ENCODE data around the gene FBXO22.
"Not testable (repeated sequence)": the region's sequence is repeated elsewhere in the genome, so short reads cannot be mapped to it uniquely, and the experiment has no call there.

The FBXO22 gene

DNA sequence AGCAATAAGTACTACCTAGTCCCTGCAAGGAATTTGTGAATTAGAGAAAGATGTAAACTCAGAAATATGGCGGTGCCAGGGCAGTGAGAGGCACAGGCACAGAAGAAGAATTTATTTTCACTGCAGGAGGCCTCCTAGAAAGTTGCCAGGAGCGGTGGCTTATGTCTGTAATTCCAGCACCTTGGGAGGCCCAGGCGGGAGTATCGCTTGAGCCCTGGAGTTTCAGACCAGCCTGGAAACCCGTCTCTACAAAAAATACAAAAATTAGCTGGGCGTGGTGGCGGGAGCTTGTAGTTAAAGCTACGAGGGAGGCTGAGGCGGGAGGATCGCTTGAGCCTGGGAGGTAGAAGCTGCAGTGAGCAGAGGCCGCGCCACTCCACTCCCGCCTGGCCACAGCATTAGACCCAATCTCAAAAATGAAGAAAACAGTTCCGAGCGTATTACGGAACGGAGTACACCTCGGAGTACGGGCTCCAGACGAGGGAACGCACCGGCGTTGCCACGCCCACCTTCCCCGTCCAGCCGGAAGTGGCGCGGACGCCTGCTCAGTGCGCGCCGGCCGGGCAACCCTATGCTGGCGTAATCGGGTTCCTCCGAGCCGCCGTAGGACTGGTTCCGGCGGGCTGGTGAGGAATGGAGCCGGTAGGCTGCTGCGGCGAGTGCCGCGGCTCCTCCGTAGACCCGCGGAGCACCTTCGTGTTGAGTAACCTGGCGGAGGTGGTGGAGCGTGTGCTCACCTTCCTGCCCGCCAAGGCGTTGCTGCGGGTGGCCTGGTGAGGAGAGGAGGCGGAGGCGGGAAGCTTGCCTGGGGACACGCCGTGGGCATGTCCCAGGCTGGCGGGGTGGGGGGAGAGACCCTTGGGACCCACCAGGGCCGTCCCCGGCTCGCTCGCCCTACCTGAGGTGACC, at the start of gene FBXO22:
FBXO22 (plus strand) TSS at position 548 of the 909 bp plus-strand sequence; CDS start at position 634, 86 bp downstream.
- Mint-ChIP-seq H3K36me3 (peaks cover 7 to 10% of the 10 kb centered on the region in 2 donors), H3K4me1 (peaks cover 13 to 22% of the 10 kb centered on the region in 2 donors), H3K4me3 (peak within 1 kb of the TSS; percentile 98 to 100), H3K9me3 (no peaks in the 10 kb centered on the region), H3K27ac (peak within 1 kb of the TSS; percentile 98), H3K27me3 (no peaks in the 10 kb centered on the region)
- ATAC-seq (replicated peaks), result peak; percentile 97 to 98
- DNase-seq, result peak; percentile 93

DNA sequence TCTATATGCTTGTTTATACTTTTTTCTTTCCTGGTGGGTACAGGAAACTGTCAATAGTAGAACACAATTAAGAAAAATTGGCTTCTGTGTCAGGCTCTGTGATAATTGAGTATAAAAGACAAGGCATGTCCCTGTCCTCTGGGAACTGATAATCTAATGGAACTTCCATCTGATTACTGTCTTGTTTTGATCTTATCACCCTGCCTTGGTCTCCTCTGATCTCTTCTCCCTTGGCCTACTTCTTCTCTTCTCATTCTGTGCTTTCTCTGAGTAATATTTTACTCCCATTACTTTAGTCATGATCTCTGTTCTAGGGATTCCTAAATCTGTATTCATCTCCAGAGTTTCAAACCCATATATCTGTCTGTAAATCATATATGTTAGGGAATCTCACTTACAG, 45.8 kb upstream of the FBXO22 start:
- no peaks in the 10 kb centered on the region for H3K27me3 Mint-ChIP-seq
- no peaks in the 10 kb centered on the region for H3K9me3 Mint-ChIP-seq
- H3K27ac Mint-ChIP-seq, result peak overlapping the region; percentile 6
- ATAC-seq (replicated peaks), result no peak
- H3K4me1 Mint-ChIP-seq, result peaks cover 1 to 5% of the 10 kb centered on the region in 2 donors
- H3K36me3 Mint-ChIP-seq, result peaks cover 2 to 18% of the 10 kb centered on the region in 2 donors
- no peak overlapping the region for H3K4me3 Mint-ChIP-seq
- no peak for DNase-seq

DNA sequence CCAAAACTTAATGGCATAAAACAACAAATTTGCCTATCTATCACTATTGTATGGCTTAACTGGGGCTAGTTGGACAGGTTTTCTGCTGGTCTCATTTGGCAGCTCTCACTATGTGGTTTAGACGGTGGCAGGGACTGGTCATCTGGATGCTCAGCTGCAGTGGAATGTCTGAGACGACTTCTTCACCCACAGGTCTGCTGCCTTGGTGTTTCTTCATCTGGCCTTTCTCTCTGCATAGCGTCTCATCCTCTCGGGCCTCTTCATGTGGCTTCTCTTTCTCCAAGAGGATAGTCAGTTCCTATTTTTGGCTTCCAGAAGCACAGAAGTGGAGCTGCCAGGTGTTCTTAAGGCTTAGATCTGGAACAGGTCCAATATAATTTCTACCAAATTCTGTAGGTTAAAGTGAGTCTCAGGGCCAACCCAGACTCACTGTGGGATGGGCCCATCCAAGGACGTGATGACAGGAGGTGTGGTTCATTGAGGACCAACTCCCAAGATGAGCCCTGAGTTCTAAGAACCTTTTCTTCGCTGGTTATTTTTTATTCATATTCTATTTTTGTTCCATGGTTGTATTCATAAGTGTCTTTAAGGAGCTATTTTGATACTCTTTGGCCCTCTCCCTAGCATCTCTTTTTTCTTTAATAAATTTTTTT, 41.8 kb upstream of the FBXO22 start:
- Mint-ChIP-seq H3K4me3 (no peak overlapping the region), H3K27ac (no peak overlapping the region), H3K9me3 (no peaks in the 10 kb centered on the region), H3K27me3 (no peaks in the 10 kb centered on the region), H3K4me1 (peaks cover 6 to 8% of the 10 kb centered on the region in 2 donors), H3K36me3 (peaks cover 3 to 25% of the 10 kb centered on the region in 2 donors)
- DNase-seq (no peak), ATAC-seq (replicated peaks) (no peak)

DNA sequence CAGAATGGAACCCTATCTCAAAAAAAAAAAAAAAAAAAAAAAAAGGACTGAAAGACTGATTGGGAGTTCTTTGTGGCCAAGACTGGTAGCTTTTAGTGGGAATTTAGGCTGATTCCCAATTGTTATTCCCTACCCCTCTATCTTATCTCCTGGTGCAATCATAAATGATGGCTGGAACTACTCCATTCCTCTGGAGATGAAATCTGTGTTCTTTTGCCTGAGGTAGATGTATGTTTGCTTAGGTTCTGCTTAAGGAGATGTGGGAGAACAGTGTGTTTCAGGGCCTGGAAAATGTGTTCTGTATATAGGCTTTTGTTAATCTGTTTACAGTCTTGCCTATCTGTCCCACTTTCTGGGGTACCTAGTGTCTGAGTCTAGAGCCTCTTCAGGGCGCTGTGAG, 40.9 kb upstream of the FBXO22 start:
- no peak for DNase-seq
- Mint-ChIP-seq H3K9me3 (no peaks in the 10 kb centered on the region), H3K4me1 (peaks cover 15 to 17% of the 10 kb centered on the region in 2 donors), H3K27ac (no peak overlapping the region), H3K27me3 (no peaks in the 10 kb centered on the region), H3K36me3 (peaks cover 3 to 25% of the 10 kb centered on the region in 2 donors), H3K4me3 (no peak overlapping the region)
- no peak for ATAC-seq (replicated peaks)

DNA sequence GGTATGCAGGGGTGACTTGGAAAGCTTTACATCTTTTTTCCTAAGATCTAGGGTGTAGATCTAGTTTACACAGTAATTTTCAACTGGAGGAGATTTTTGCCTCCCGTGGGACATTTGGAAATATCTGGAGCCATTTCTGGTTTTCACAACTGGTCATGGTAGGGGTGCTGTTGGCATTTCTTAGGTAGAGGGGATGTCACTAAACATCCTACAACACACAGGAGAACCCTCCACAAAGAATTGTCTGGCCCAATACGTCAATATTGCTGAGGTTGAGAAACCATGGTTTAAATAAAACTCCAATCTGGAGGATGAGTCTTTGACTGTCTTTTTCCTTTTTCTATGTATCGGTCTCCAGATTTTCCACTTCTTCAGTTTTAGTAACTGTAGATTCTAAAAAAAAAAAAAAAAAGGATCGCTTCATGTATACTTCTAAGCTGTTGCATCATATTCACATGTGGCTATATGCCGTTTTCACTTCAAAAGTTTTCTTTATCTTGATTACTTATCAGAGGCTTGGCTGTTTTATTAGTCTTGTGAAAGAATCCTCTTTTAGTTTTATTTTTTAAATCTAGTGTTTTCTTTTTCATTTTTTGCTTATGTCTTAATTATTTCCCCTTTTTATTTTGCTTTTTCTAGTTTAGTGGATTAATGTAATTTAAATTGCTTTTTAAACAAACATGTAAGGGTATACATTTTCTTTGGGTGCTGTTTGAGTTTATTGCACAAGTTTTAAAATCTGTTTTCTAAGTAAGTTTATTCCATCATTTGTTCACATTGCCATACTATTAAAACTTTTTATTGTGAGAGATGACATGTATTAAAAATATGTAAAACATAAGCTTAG, 39.2 kb upstream of the FBXO22 start:
- H3K36me3 Mint-ChIP-seq, result peaks cover 6 to 15% of the 10 kb centered on the region in 2 donors
- ATAC-seq (replicated peaks) (no peak), DNase-seq (no peak)
- no peaks in the 10 kb centered on the region for H3K9me3 Mint-ChIP-seq
- no peaks in the 10 kb centered on the region for H3K27me3 Mint-ChIP-seq
- H3K4me3 Mint-ChIP-seq, result no peak overlapping the region
- H3K27ac Mint-ChIP-seq, result no peak overlapping the region
- peaks cover 19 to 29% of the 10 kb centered on the region in 2 donors for H3K4me1 Mint-ChIP-seq

DNA sequence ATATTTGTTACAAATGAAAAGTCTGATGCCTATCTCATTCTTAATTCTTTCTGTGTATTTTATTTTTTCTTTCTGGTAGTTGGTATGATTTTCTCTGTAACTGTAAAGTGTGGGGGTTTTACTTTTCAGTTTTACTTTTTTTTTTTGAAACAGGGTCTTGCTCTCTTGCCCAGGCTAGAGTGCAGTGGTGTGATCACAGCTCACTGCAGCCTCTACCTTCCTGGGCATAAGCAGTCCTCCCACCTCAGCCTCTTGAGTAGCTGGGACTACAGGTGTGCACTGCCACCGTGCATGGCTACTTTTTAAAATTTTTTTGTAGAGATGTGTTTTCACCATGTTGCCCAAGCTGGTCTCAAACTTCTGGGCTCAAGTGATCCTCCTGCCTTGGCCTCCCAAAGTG, 37.6 kb upstream of the FBXO22 start:
- not testable (repeated sequence) for H3K27ac Mint-ChIP-seq; H3K9me3 Mint-ChIP-seq; ATAC-seq (replicated peaks); H3K27me3 Mint-ChIP-seq; DNase-seq; H3K4me3 Mint-ChIP-seq
- H3K36me3 Mint-ChIP-seq, result peaks cover 9 to 19% of the 10 kb centered on the region in 2 donors
- peaks cover 19 to 31% of the 10 kb centered on the region in 2 donors for H3K4me1 Mint-ChIP-seq

DNA sequence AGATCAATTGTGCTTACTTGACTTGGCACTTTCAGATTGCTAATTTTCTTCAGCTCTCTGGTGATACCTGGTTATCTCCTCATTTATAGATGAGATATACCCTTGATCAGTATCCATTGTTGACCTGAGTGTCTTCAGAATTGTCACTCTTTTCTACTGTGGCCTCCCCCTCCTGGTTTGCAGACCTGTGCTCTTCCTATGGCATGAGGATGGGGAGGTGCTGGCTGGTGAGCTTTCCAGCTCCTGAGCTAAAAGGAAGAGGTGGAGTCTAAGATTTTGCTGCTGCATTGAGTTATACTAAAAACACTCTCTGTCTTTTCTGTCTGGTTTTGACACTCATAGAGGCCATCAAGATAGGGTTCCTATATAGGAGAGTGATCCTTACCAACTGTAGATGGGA, 36.8 kb upstream of the FBXO22 start:
- DNase-seq (no peak), ATAC-seq (replicated peaks) (no peak)
- Mint-ChIP-seq H3K4me1 (peaks cover 19 to 31% of the 10 kb centered on the region in 2 donors), H3K9me3 (no peaks in the 10 kb centered on the region), H3K27me3 (no peaks in the 10 kb centered on the region), H3K4me3 (no peak overlapping the region), H3K27ac (peak overlapping the region; percentile 89), H3K36me3 (peaks cover 12 to 20% of the 10 kb centered on the region in 2 donors)

DNA sequence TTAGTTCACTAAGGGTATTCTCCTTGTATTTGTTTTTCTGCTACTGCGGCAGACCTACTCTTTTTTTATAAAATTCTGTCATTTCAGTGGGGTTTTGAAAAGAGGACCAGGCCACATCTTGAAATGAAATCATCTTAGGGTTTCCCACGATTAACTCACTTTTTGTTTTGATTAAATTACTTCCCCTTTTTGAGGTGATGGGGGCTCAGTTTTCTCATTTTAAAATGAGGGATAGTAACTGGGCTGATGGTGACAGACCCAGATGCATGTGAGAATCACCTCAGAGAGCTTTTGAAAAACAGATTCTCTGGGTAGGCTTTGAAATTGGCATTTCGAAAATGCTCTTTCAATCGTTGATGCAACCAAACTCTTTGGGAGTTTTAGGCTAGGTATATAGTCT, 36.2 kb upstream of the FBXO22 start:
- peaks cover 16 to 20% of the 10 kb centered on the region in 2 donors for H3K36me3 Mint-ChIP-seq
- ATAC-seq (replicated peaks), result peak; percentile 50 to 70
- H3K4me3 Mint-ChIP-seq, result peak overlapping the region; percentile 39 to 70
- no peaks in the 10 kb centered on the region for H3K27me3 Mint-ChIP-seq
- no peak for DNase-seq
- H3K27ac Mint-ChIP-seq, result peak overlapping the region; percentile 89
- H3K9me3 Mint-ChIP-seq, result no peaks in the 10 kb centered on the region
- H3K4me1 Mint-ChIP-seq, result peaks cover 19 to 31% of the 10 kb centered on the region in 2 donors

DNA sequence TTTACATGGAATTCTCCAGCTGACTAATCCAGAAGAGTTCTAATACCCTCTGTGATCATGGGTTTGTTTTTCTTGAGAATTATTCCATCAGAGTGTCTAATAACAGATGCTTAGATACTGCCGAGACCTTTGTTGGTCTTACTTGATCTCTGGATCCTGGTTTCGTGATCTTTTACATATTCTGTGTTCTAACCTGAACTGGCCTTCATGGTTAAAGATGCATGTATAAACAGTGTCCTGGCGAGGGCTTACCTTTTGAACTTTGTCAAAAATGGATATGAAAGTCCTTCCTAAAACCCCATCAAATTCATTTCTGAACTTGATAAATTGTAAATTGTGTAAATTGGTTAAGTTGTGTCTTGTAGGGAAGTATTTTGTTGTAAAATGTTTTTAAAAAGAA, 35.7 kb upstream of the FBXO22 start:
- H3K36me3 Mint-ChIP-seq, result peaks cover 16 to 20% of the 10 kb centered on the region in 2 donors

DNA sequence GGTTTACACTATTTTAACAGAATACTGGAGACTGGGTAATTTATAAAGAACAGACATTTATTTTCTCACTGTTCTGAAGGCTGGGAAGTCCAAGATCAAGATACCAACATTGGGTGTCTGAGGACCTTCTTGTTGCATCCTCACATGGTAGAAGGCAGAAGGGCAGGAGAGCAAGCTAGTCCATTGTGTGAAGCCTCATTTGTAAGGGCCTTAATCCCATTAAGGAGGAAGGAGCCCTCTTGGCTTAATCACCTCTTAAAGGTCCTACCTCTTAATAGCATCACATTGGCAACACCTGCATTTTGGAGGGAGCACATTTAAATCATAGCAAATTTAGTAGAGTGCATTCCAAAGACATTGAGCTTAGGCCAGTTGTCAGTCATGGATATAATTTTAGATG, 34.2 kb upstream of the FBXO22 start:
- Mint-ChIP-seq H3K4me1 (peaks cover 19 to 31% of the 10 kb centered on the region in 2 donors), H3K9me3 (no peaks in the 10 kb centered on the region), H3K27ac (no peak overlapping the region), H3K4me3 (no peak overlapping the region), H3K36me3 (peaks cover 20 to 31% of the 10 kb centered on the region in 2 donors), H3K27me3 (no peaks in the 10 kb centered on the region)
- ATAC-seq (replicated peaks) (no peak), DNase-seq (no peak)

More for the DNA sequence above, 35.7 kb upstream of the FBXO22 start:
- H3K9me3 Mint-ChIP-seq, result no peaks in the 10 kb centered on the region
- DNase-seq (no peak), ATAC-seq (replicated peaks) (peak; percentile 54 to 60)
- H3K4me3 Mint-ChIP-seq, result peak overlapping the region in 1 of 2 donors; percentile 70
- peaks cover 19 to 31% of the 10 kb centered on the region in 2 donors for H3K4me1 Mint-ChIP-seq
- H3K27ac Mint-ChIP-seq, result no peak overlapping the region
- H3K27me3 Mint-ChIP-seq, result no peaks in the 10 kb centered on the region

DNA sequence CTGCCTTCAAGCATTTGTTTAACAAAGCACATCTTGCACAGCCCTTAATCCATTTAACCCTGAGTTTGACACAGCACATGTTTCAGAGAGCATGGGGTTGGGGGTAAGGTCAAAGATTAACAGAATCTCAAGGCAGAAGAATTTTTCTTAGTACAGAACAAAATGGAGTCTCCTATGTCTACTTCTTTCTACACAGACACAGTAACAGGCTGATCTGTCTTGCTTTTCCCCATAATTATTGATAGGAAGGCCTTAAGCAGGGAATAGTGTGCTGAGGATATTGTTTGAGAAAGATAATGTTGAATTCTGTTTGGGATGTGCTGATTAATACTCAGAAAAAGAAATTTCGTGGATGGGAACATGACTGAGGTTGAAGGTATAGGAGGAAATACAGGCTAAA, 32.1 kb upstream of the FBXO22 start:
- not testable (repeated sequence) for H3K4me3 Mint-ChIP-seq; H3K9me3 Mint-ChIP-seq; H3K27me3 Mint-ChIP-seq; H3K27ac Mint-ChIP-seq; DNase-seq; ATAC-seq (replicated peaks)
- Mint-ChIP-seq H3K4me1 (peaks cover 15 to 25% of the 10 kb centered on the region in 2 donors), H3K36me3 (peaks cover 28 to 33% of the 10 kb centered on the region in 2 donors)

DNA sequence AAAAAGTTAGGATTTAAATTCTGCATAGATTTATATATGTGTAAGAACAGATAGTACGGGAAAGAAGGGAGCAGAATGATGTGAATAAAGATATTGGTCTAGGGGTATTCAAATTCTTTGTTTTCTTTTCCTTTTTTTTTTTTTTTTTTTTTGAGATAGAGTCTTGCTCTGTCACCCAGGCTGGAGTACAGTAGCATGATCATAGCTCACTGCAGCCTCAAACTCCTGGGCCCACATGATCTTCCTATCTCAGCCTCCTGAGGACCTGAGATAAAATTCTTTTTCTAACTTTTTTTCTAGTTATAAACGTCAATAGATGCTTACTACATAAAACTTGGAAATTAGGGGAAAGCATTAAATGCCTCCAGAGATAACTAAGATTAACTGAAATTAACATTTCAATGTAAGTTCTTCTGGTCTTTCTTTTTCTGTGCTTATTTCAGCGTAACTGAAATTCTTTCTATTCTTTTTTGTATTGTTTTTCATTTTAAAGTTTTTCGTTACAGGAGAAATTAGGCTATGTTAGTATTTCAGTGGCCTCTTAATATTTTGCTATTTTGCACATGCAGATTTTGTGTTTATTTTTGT, 31.2 kb upstream of the FBXO22 start:
- Mint-ChIP-seq H3K4me3 (no peak overlapping the region), H3K4me1 (peaks cover 8 to 16% of the 10 kb centered on the region in 2 donors), H3K27ac (no peak overlapping the region), H3K36me3 (peaks cover 28 to 33% of the 10 kb centered on the region in 2 donors), H3K9me3 (no peaks in the 10 kb centered on the region), H3K27me3 (no peaks in the 10 kb centered on the region)
- DNase-seq (no peak), ATAC-seq (replicated peaks) (no peak)

DNA sequence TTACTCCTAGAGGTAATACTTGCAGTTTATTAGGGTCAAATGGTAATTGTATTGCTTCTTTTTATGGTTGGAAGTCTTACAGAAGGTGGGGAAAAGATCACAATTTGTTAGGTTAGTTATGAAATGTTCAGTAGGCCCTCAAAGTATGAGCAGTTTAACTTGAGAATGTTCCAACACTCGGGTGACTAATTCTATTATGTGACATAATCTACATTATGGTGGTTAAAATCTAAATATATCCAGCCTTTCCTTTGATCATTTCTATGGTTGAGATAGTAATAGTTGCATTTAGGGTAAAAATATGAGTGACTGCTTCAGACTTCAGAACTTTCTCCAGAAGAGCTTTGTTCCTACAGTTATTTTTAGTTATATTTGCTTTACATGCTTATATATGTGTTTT, 19.6 kb upstream of the FBXO22 start:
- H3K27ac Mint-ChIP-seq, result no peak overlapping the region
- no peak for ATAC-seq (replicated peaks)
- no peak for DNase-seq
- H3K36me3 Mint-ChIP-seq, result peaks cover 20 to 23% of the 10 kb centered on the region in 2 donors
- no peaks in the 10 kb centered on the region for H3K9me3 Mint-ChIP-seq
- no peaks in the 10 kb centered on the region for H3K4me1 Mint-ChIP-seq
- no peaks in the 10 kb centered on the region for H3K27me3 Mint-ChIP-seq
- no peak overlapping the region for H3K4me3 Mint-ChIP-seq

DNA sequence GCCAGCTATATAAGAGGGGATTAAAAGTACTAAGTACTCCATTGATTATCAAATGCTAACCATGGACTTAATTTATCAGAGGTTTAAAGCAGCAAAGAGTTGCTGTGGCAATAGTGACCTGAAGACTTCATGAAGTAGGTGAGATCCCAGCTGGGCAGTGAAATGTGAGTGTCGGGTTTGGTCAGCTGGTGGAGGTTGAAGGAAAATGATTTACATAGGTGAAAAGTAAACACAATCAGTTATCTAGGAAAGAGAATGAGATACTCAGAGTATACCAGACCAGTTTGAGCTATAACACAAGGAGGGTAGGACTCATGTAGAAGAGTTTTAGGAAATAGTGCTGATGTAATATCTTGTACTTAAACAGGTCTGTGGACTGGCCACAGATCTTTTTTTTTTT, 16.5 kb upstream of the FBXO22 start:
- no peaks in the 10 kb centered on the region for H3K27me3 Mint-ChIP-seq
- H3K9me3 Mint-ChIP-seq, result no peaks in the 10 kb centered on the region
- DNase-seq (no peak), ATAC-seq (replicated peaks) (no peak)
- no peak overlapping the region for H3K4me3 Mint-ChIP-seq
- H3K36me3 Mint-ChIP-seq, result peaks cover 8 to 21% of the 10 kb centered on the region in 2 donors
- no peaks in the 10 kb centered on the region for H3K4me1 Mint-ChIP-seq
- H3K27ac Mint-ChIP-seq, result no peak overlapping the region

Measured in stimulated activated naive B cell treated with anti-CD40 and anti-IgM and Interleukin-4, amounts not matched to agents 10 μg/mL and 1 μg/mL and 100 μg/mL, for 72 hours (primary cell).